ENCODE results near the gene ZNF574.

Gene ZNF574

GRCh38 chr19:42102877-42103276 is 26.9 kb downstream of the ZNF574 start:
- no peak for DNase-seq (ENCODE audit: low read depth)

- no peak for DNase-seq (ENCODE audit: low read depth)
Observed at GRCh38 chr19:42105368-42105767, 29.4 kb downstream of the ZNF574 start.

DNA sequence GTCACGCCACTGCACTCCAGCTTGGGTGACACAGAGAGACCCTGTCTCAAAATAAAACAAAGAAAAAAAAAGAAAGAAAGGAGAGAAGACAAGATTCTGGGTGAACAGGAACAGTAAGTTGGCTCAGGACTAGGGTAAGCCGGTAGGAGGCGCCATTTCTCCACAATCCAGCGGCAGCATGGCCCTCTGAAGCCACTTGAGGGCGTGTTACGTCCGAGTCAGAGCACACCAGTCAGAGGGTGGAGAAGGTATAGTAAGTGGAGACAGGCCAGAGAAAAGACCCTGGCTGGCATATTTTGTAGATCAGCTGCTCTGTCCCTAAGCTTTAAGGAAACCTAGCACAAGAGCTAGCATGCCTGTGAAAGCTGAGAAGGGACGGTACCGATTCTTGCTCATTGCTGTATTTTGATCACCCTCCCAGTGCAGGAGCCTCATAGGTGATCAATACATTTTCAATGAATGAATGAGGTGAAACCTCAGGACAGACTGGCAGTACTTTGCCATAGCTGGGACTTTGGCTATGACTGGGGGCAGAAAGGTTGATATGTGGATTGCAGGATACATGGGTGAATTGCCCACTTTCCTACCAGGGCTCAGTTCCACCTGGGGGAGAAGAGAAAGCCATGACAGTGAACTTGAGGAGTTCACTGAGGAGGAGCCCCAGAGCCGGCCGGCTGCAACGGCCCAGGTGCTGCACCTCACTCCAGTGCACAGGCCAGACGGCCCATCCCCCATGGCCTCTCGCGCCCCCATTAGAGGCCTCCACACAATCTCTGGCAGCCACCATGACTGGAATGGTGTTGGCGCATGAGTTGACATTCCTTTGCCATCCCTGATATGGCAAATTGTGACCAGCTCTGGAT is 32.8 kb downstream of the ZNF574 start:
- peak; percentile 69 for DNase-seq (ENCODE audit: low read depth)

DNA sequence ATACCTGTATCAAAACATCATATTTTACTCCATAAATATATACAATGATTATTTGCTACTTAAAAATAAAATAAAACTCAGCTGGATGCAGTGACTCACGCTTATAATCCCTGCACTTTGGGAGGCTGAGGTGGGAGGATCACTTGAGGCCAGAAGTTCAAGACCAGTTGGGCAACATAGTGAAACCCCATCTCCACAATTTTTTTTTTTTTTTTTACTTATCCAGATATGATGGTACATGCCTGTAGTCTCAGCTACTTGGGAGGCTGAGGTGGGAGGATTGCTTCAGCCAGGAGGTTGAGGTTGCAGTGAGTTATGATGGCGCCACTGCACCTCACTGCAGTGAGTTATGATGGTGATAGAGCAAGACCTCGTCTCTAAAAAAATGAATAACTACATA is 33.9 kb downstream of the ZNF574 start:
- no peak for DNase-seq (ENCODE audit: low read depth)

DNA sequence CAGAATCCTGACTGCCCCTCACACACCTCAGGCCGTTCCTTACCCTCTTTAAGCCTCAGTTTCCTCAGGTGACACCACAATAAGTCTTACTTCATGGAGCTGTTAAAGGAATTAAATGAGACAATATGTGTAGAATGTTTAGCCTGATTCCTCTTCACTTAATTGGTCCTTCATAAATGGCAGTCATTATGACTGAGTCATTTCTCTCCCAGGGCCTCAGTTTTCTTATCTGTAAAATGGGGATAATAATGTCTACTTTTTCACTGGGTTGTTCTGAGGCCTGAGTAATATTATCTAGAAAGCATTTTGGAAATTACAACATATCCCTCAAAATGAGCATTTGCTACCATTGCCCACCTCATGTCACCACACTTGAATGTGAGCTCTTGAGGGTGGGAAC is 34.7 kb downstream of the ZNF574 start:
- no peak for DNase-seq (ENCODE audit: low read depth)

- no peak for DNase-seq (ENCODE audit: low read depth)
Observed at GRCh38 chr19:42111384-42111783, 35.4 kb downstream of the ZNF574 start.

DNA sequence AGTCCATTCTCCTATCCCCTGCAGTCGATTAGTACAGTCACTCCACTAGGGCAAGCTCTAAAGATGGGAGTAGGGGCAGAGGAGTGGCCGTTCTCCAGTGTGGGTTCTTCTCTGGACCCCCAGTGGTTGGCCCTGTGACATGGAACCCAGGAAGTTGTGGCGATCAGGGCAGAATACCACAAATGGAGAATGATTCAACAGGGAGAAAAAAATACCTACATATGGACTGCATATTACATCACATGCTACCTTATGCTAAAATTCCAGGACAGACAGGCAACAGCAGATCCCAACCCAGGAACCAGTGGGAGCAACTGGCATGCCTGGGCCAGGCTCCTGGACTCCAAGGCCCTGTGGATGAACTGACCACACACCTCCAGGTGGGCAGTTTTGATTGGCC is 35.8 kb downstream of the ZNF574 start:
- DNase-seq (ENCODE audit: low read depth) = no peak

- DNase-seq (ENCODE audit: low read depth) = no peak
Observed at GRCh38 chr19:42113641-42114348, 37.8 kb downstream of the ZNF574 start.

DNA sequence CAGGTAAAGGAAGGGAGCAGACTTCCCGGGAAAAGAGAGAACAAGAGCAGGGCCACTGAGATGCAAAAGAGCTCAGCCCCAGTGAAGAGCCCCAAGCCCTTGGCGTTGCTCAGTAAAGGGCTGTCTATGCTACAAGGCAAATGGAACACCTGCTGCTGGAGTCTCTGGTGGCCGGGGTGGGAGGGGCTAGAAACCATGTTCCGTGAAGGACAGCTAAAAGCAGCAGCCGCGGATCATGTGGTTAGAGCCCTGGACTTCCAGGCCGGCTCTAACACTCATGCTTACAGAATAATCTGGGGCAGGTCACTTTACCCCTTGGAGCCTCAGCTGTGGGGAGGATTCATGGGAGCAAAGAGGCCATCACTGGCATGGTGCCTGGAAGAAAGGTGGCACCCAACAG is 38.4 kb downstream of the ZNF574 start:
- DNase-seq (ENCODE audit: low read depth) = no peak

- no peak for DNase-seq (ENCODE audit: low read depth)
Observed at GRCh38 chr19:42115219-42115618, 39.3 kb downstream of the ZNF574 start.

DNA sequence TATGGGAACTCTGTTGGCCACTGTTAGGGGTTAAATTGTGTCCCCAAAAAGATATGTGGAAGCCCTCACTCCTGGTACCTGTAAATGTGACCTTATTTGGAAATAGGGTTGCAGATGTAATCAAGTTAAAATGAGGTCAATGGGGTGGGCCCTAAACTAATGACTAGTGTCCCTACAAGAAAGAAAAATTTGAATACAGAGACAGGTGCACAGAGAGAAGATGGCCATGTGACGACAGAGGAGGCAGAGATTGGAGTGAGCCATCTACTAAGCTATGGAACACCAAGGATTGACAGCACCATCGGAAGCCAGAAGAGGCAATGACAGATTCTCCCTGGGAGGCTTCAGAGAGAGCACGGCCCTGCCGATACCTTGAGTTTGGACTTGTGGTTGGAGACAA is 39.7 kb downstream of the ZNF574 start:
- no peak for DNase-seq (ENCODE audit: low read depth)

DNA sequence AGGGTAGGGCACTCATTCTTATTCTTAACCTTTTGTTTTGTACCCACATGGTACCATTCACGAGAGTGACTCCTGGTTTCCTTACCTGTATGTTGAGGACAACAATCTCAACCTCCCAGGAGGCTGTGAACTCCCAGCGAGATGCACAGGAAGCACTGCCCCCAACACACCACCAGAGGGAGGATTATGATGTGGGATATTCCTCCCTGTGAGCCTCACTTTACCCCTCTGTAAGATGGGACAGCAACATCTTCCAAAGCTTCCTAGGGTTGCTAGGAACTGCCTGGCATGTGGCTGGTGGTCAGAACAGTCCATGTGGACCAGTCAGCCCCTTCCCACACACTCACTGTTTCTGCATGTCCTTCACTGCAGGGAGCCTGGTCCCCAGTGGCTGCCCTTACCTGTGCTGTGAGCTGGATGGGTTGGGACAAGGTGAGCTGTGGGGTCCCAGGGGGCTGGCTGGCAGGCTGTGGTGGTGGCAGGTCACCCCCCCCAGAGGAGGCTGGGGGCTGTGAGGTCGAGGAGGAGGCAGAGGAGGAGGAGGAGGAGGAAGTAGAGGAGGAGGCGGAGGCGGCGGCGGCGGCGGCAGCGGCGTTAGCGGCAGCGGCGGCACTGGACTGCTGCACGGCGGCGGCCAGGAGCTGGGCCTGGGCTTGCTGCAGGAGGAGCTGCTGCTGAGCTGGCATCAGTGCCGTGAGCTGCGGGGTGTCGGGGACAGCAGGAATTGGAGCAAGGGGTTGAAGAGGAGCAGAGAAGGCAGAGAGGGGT is 40.5 kb downstream of the ZNF574 start:
- no peak for DNase-seq (ENCODE audit: low read depth)

GRCh38 chr19:42117076-42117475 is 41.1 kb downstream of the ZNF574 start:
- no peak for DNase-seq (ENCODE audit: low read depth)

DNA sequence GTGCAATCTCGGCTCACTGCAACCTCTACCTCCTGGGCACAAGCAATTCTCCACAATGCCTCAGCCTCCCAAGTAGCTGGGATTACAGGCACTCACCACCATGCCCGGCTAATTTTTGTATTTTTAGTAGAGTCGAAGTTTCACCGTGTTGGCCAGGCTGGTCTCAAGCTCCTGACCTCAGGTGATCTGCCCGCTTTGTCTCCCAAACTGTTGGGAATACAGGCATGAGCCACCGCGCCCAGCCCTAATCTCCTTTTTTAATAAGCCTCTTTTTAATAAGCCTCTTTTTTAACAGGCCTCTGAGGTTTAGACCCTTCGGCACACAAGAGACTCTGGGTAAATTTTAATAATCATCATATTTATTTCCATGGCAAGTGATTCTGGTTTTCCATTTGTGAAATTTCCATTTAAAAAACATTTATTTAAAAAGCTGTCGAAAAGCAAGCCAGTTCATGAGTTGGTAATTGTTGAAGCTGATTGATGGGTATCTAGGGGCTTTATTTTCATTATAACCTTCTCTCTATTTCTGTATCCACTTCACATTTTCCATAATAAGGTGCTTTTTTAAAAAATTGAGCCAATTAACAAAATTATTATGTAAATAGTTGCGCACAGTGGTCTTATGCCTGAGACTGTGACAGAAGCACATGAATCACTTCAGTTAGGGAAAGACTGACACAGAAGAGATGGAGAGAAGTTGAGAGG is 44.5 kb downstream of the ZNF574 start:
- DNase-seq (ENCODE audit: low read depth) = no peak

DNA sequence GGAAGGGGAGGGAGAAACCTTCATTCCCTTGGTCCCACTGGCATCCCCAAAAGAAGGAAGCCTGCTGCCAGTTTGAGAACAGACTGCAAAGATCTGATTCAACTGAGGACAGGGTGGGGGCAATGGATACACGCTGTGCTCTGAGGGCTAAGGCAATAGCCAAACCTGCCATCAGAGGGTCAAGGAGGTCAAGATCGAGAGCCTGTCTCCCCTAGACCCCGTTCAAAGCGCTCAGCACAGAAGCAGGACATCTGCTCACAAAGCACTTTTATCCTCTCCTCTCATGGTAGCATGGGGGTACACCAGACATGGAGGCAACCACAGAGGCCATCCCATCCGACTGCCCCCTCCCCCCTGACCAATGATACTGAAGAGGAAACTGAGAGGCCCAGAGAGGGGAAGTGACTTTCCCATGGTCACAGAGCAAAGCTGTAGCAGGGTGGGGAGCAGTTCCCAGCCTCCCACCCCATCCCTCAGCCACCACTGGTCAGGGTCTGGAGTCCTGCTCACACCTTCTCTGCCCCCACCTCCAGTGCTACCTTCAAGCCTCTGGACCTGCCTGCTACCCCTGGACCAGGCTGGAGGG is 45.2 kb downstream of the ZNF574 start:
- DNase-seq (ENCODE audit: low read depth) = no peak

DNA sequence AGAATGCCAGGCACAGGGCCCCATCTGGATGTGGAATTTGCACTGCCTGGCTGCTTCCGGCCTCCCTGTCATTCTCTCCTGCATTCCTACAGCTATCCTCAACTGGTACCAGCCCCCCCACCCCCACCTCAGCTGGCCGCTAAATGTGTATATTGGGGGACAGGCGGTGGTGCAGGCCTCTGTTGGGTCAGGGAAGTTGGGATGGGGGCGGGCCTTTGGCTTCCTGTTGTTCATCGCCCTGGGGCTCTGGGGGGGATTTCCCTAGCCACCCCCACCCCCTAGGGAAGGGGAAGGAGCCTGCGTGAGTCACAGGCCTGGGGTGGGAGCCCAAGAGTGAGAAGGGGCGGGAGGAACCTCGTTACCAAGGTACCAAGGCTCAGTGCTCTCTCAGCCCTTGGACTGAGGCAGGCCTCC is 45.7 kb downstream of the ZNF574 start:
- DNase-seq (ENCODE audit: low read depth) = peak; percentile 72

GRCh38 chr19:42122691-42123607 is 47.0 kb downstream of the ZNF574 start:
- DNase-seq (ENCODE audit: low read depth) = no peak

- DNase-seq (ENCODE audit: low read depth) = no peak
Observed at GRCh38 chr19:42123765-42124164, 47.8 kb downstream of the ZNF574 start.

GRCh38 chr19:42124386-42124901 is 48.5 kb downstream of the ZNF574 start:
- no peak for DNase-seq (ENCODE audit: low read depth)

DNA sequence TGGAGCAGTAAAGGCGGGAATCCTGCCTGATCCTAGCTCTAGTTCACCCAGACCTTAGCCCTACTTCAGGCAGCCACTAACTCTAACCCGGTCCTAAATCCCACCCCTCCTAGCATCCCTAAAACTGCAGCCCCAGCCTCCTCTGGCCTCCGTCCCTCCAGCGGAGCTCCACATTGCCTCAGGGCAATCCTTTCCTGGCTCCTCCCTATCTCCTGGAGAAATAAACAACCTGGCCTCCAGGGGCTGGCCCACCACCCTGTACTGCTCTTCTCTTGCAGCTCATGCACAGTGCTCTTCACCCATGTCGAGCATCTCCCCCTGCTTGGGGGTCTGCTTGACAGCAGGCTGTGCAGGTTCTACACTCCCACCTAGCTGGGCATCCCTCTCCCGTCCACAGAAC is 49.6 kb downstream of the ZNF574 start:
- no peak for DNase-seq (ENCODE audit: low read depth)

All from T-helper 22 cell (primary cell).